ES-I3 (cell line): ENCODE data around the gene CD1E.
"Not testable (repeated sequence)": the region's sequence is repeated elsewhere in the genome, so short reads cannot be mapped to it uniquely, and the experiment has no call there.

Source experiments
- H3K36me3 ChIP-seq: 2 replicates; pipeline ENCODE4 v1.6.1; 2013; ENCODE audit warnings: mild to moderate bottlenecking, low read length, control low read depth, moderate library complexity; ENCODE audit not compliant: insufficient read depth
- H3K4me1 ChIP-seq: 2 replicates; pipeline ENCODE4 v1.6.1; 2013; ENCODE audit warnings: mild to moderate bottlenecking, control low read depth, low read length; ENCODE audit not compliant: insufficient read depth
- H3K9ac ChIP-seq: 2 replicates; pipeline ENCODE4 v1.6.1; 2013; ENCODE audit warnings: low read depth, mild to moderate bottlenecking, low read length, moderate library complexity
- H3K9me3 ChIP-seq: 2 replicates; pipeline ENCODE4 v1.6.1; 2013; ENCODE audit warnings: mild to moderate bottlenecking, low read length, moderate library complexity; ENCODE audit not compliant: control insufficient read depth, insufficient read depth

Gene CD1E

DNA sequence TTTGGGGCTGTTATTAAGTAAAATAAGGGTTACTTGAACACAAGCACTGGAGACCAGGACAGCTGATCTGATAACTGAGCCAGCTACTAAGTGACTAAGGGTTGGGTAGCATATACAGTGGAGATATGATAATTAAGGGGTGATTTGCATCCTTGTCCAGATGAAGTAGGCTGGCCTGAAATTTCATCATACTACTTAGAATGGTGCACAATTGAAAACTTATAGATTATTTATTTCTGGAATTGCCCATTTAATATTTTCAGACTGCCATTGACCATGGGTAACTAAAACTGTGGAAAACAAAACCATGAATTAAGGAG, 18.5 kb upstream of the CD1E start:
- Histone ChIP-seq H3K9ac (no peak overlapping the region), H3K4me1 (no peaks in the 10 kb centered on the region), H3K9me3 (no peaks in the 10 kb centered on the region), H3K36me3 (no peaks in the 10 kb centered on the region)

DNA sequence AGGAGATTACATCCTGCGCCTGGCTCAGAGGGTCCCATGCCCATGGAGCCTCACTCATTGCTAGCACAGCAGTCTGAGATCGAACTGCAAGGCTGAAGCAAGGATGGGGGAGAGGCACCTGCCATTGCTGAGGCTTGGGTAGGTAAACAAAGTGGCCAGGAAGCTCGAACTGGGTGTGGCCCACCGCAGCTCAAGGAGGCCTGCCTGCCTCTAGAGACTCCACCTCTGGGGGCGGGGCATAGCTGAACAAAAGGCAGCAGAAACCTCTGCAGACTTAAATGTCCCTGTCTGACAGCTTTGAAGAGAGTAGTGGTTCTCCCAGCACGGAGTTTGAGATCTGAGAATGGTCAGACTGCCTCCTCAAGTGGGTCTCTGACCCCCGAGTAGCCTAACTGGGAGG, 17.3 kb upstream of the CD1E start:
- not testable (repeated sequence) for H3K9me3 ChIP-seq, H3K9ac ChIP-seq, H3K4me1 ChIP-seq

DNA sequence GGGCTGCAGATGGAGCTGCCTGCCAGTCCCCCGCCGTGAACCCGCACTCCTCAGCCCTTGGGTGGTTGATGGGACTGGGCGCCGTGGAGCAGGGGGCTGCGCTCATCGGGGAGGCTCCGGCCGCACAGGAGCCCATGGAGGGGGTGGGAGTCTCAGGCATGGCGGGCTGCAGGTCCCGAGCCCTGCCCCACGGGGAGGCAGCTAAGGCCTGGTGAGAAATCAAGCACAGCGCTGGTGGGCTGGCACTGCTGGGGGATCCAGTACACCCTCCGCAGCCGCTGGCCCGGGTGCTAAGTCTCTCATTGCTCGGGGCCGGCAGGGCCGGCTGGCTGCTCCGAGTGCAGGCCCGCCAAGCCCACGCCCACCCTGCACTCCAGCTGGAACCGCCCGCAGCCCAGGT, 4.7 kb upstream of the CD1E start:
- H3K36me3 ChIP-seq, H3K9me3 ChIP-seq, H3K4me1 ChIP-seq, H3K9ac ChIP-seq: not testable (repeated sequence)

More for the DNA sequence above, 17.3 kb upstream of the CD1E start:
- H3K36me3 ChIP-seq = not testable (repeated sequence)

GRCh38 chr1:158354255-158354654, 561 bp downstream of the CD1E start:
- Histone ChIP-seq H3K36me3 (no peaks in the 10 kb centered on the region), H3K4me1 (peaks cover 3% of the 10 kb centered on the region; the same call in 1 of the 2 replicates)

DNA sequence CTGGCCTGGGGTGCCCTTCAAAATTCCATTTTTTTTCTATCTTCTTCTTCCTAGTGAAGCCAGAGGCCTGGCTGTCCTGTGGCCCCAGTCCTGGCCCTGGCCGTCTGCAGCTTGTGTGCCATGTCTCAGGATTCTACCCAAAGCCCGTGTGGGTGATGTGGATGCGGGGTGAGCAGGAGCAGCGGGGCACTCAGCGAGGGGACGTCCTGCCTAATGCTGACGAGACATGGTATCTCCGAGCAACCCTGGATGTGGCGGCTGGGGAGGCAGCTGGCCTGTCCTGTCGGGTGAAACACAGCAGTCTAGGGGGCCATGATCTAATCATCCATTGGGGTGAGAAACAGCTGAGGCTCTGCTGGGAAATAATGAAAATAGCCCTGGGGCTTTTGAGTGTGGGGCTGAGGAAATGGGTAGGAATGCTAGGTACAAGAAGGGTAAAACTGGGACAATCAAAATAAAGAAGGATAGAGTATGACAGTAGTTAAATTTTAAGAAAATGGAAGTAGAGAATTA, 2.1 kb downstream of the CD1E start:
- no peaks in the 10 kb centered on the region for H3K9me3 ChIP-seq
- H3K36me3 ChIP-seq = no peaks in the 10 kb centered on the region
- H3K4me1 ChIP-seq = peaks cover 3% of the 10 kb centered on the region; the same call in 1 of the 2 replicates
- no peak overlapping the region for H3K9ac ChIP-seq

More at GRCh38 chr1:158354255-158354654, 561 bp downstream of the CD1E start:
- Histone ChIP-seq H3K9me3 (no peaks in the 10 kb centered on the region), H3K9ac (no peak overlapping the region)

DNA sequence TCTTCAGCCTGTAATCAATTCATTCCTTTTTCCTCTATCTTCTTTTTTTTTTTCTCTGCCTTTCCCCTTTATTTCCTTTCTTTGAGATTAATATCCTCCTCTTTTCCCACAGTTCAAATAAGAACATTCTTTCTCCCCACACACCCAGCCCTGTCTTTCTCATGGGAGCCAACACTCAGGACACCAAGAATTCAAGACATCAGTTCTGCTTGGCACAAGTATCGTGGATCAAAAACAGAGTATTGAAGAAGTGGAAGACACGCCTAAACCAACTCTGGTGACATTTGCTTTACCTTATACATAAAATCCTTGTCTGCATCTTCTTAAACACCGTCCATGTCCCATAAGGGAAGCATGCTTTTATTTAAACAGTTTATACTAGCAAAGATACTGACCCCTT, 2.9 kb downstream of the CD1E start:
- peaks cover 3% of the 10 kb centered on the region; the same call in 1 of the 2 replicates for H3K4me1 ChIP-seq
- H3K36me3 ChIP-seq = no peaks in the 10 kb centered on the region
- no peaks in the 10 kb centered on the region for H3K9me3 ChIP-seq
- H3K9ac ChIP-seq = no peak overlapping the region

DNA sequence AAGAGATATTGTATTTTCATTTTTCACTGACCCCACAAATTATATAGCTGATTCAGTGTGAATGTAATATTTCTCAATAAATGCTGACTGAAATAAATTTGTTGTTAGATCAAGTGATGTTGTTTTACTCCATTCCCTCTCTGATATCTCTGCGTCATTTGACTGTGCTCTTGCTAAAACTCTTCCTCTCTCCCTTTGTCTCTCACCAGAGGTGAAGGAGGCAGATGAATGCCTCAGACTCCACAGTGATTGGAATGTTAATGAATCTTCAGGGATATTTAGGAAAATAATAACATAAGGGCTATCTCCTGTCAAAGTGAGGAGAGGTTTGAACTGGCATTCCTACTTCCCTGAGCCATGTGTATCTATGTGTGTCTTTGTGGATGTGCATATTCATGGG, 3.7 kb downstream of the CD1E start:
- H3K9ac ChIP-seq = no peak overlapping the region
- no peaks in the 10 kb centered on the region for H3K36me3 ChIP-seq
- H3K4me1 ChIP-seq = peaks cover 3% of the 10 kb centered on the region; the same call in 1 of the 2 replicates
- no peaks in the 10 kb centered on the region for H3K9me3 ChIP-seq

- H3K36me3 ChIP-seq = no peaks in the 10 kb centered on the region
- no peaks in the 10 kb centered on the region for H3K9me3 ChIP-seq
- H3K9ac ChIP-seq = no peak overlapping the region
- no peaks in the 10 kb centered on the region for H3K4me1 ChIP-seq
Measured at GRCh38 chr1:158362482-158362881, 8.8 kb downstream of the CD1E start.

GRCh38 chr1:158362941-158363340, 9.2 kb downstream of the CD1E start:
- Histone ChIP-seq H3K9me3 (no peaks in the 10 kb centered on the region), H3K9ac (no peak overlapping the region), H3K36me3 (no peaks in the 10 kb centered on the region), H3K4me1 (no peaks in the 10 kb centered on the region)

DNA sequence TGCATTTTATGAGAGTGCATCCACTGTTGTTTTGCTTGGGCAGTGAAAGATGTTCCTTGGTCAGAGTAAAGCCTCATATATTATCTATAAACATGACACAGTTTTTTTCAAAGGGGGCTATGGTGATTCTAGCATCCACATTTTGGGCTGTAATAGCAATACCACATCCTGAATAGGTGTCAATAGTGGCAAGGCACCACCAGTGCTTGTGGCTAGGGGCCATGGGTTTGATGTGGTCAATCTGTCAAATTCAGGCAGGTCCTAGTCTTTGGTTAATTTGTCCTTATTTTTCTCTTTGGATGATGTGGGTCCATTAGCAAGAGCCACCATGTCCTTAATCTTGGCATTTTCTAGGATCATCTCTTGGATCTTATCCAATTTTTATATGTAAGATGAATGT, 13.1 kb downstream of the CD1E start:
- no peaks in the 10 kb centered on the region for H3K36me3 ChIP-seq
- H3K9ac ChIP-seq = no peak overlapping the region
- H3K9me3 ChIP-seq = no peaks in the 10 kb centered on the region
- H3K4me1 ChIP-seq = no peaks in the 10 kb centered on the region

GRCh38 chr1:158371188-158371953, 17.7 kb downstream of the CD1E start:
- Histone ChIP-seq H3K4me1 (no peaks in the 10 kb centered on the region), H3K36me3 (no peaks in the 10 kb centered on the region), H3K9ac (no peak overlapping the region), H3K9me3 (no peaks in the 10 kb centered on the region)

- H3K36me3 ChIP-seq, H3K4me1 ChIP-seq, H3K9me3 ChIP-seq, H3K9ac ChIP-seq: not testable (repeated sequence)
Measured at GRCh38 chr1:158374101-158374500, 20.4 kb downstream of the CD1E start.

GRCh38 chr1:158374860-158375259, 21.2 kb downstream of the CD1E start:
- Histone ChIP-seq H3K9ac (no peak overlapping the region), H3K4me1 (no peaks in the 10 kb centered on the region), H3K36me3 (no peaks in the 10 kb centered on the region), H3K9me3 (no peaks in the 10 kb centered on the region)

GRCh38 chr1:158390331-158390730, 36.6 kb downstream of the CD1E start:
- Histone ChIP-seq H3K4me1 (no peaks in the 10 kb centered on the region), H3K36me3 (no peaks in the 10 kb centered on the region), H3K9ac (no peak overlapping the region), H3K9me3 (no peaks in the 10 kb centered on the region)

- Histone ChIP-seq H3K4me1 (no peaks in the 10 kb centered on the region), H3K36me3 (no peaks in the 10 kb centered on the region), H3K9me3 (no peaks in the 10 kb centered on the region), H3K9ac (no peak overlapping the region)
Measured at GRCh38 chr1:158391099-158391498, 37.4 kb downstream of the CD1E start.
